Erythroblast (primary cell): ENCODE results near the gene NBPF11.
"Not testable (repeated sequence)": the region's sequence is repeated elsewhere in the genome, so short reads cannot be mapped to it uniquely, and the experiment has no call there.

Experiments
- DNase-seq, 2 experiments: peaks; one replicate each; lab custom pipeline; 2025; lab: John Stamatoyannopoulos, UW

Gene NBPF11

GRCh38 chr1:148078090-148078489, 74.0 kb downstream of the NBPF11 start:
- DNase-seq, result not testable (repeated sequence)

- not testable (repeated sequence) for DNase-seq
Measured at GRCh38 chr1:148077458-148077857, 74.6 kb downstream of the NBPF11 start.

- not testable (repeated sequence) for DNase-seq
Measured at GRCh38 chr1:148073392-148073791, 78.7 kb downstream of the NBPF11 start.

GRCh38 chr1:148068606-148069005, 83.5 kb downstream of the NBPF11 start:
- DNase-seq, result not testable (repeated sequence)

- not testable (repeated sequence) for DNase-seq
Measured at GRCh38 chr1:148068201-148068600, 83.9 kb downstream of the NBPF11 start.

- DNase-seq, result not testable (repeated sequence)
Measured at GRCh38 chr1:148060294-148060701, 91.8 kb downstream of the NBPF11 start.

GRCh38 chr1:148057384-148057783, 94.7 kb downstream of the NBPF11 start:
- not testable (repeated sequence) for DNase-seq
